Pancreas (tissue), 10 donors: Measurements from ENCODE around the gene KCNK3. TPM values are rescaled to one million over a fixed set of nuclear protein-coding genes. Genes with fewer than 3 reads are reported as not detected.

Source experiments
- ATAC-seq, 4 donors: fragments of 200-7000 bp; cut with Tn5 transposase; one replicate each; pipeline versions ENCODE4 v1.8.0 to v1.9.1; 2020; ENCODE audit warnings: mild to moderate bottlenecking in 4 of 4, moderate library complexity in 4 of 4
- DNase-seq, 6 donors: peaks; one replicate each; pipeline ENCODE4 v3.0.0-alpha.2; 2020
- FAIRE-seq: peaks from 2 replicates; lab custom pipeline; 2012; peaks lifted over from hg19 to GRCh38; lab: Jason Lieb, UNC
- H3K27ac ChIP-seq, 4 donors: fragments of 200-600 bp; sonication (generic); 1 replicate in 3 of 4; 2 replicates in 1 of 4; pipeline versions ENCODE4 v1.5.0 to v1.8.0; 2020
- H3K27me3 ChIP-seq, 4 donors: fragments of 200-600 bp; one replicate each; pipeline ENCODE4 v1.8.0; 2021
- H3K36me3 ChIP-seq, 3 donors: fragments of 200-600 bp; sonication (generic) in 1 of 3; one replicate each; pipeline versions ENCODE4 v1.5.0 to v1.8.0; 2020 to 2021
- H3K4me1 ChIP-seq, 3 donors: fragments of 200-600 bp; one replicate each; pipeline ENCODE4 v1.8.0; 2021
- H3K4me3 ChIP-seq, 4 donors: fragments of 200-600 bp; sonication (generic) in 2 of 4; one replicate each; pipeline versions ENCODE4 v1.5.0 to v1.8.0; 2020 to 2021
- H3K9me3 ChIP-seq, 4 donors: fragments of 200-600 bp; one replicate each; pipeline ENCODE4 v1.8.0; 2021
- WGBS, 2 donors: extraction: QIAGEN DNeasy Blood & Tissue Kit; methylation state at CpG; one replicate each; pipeline ENCODE4 v1.1.7; 2013; 5-methylcytosine and 5-hydroxymethylcytosine counted together
- intact Hi-C, 3 donors: fragments of 100-400 bp; cut with DNase I; formaldehyde crosslinking; loops; one replicate each; pipeline versions ENCODE4 v1.11.1 to v1.14.2; 2022
- polyA plus RNA-seq, 2 donors: library from polyadenylated mRNA; stranded (reverse); fragments of 200-250 nt; gene quantifications; one replicate each; pipeline ENCODE4 v1.2.3, GENCODE V29; 2013
- total RNA-seq, 6 donors: library from RNA; stranded (reverse); fragmentation: NEBNext Ultra II Directional in 4 of 6; extraction: Animal tissue kit (Norgen Biotek cat#: 25700) in 4 of 6; gene quantifications; one replicate each; pipeline versions ENCODE4 v1.2.1 to v1.2.4, GENCODE V29; 2021 to 2023
- TF ChIP-seq, protein P1 (sequence below), 4 donors: fragments of 200-600 bp; sonication (generic) in 3 of 4; IDR thresholded peaks; one replicate each; pipeline versions ENCODE4 v1.5.0 to v1.8.0; 2021; ENCODE audit warnings: antibody characterized with exemption in 4 of 4
- donor health status: healthy with polysubstance abuse.
- donor health status: DM: no; HTN: no; CAD: no; lungs with moderate emphysema.
- donor health status: DM: no; HTN: no; CAD: no.
- donor health status: control.
- donor health status: control.
- donor health status: Bipolar disorder and iron deficiency.
- donor health status: DM: yes; HTN: yes; CAD: no.
- donor health status: DM: no; HTN: no; CAD: no.
- donor health status: DM: no; HTN: no; CAD: no.
- donor health status: DM: yes; HTN: yes; CAD: no.

Gene KCNK3
- total and polyA plus RNA-seq, 8 donors = 7.5 to 46.4 (median 30.2) TPM

DNA sequence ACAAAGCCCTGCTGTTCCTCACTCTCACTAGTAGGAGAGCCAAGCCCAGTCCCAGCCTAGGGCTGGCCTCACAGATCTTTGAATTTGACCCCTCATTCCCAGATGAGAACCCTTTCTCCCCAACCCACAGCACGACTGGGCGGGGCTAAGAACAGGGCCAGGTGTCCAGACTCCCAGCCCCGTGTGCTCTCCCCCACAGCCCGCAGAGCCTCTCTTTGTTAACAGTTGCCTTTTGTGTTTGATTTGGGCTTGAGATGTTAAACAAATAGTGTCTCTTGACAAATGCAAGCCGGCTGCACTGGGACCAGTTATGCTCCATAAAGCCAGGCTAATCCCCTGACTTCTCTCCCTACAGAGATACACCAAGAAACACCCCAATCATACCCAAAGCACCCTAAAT is 4.7 kb upstream of the KCNK3 start:
- ATAC-seq (peak; percentile 51 to 73 (median 70)), DNase-seq (peak; percentile 64 to 81 (median 80)), FAIRE-seq (no peak)
- Histone ChIP-seq H3K9me3 (no peaks in the 10 kb centered on the region), H3K4me3 (no peak overlapping the region), H3K27ac (peak overlapping the region; percentile 1 to 61 (median 44)), H3K36me3 (no peaks in the 10 kb centered on the region), H3K27me3 (no peaks in the 10 kb centered on the region), H3K4me1 (peaks cover 11 to 47% (median 23%) of the 10 kb centered on the region in 3 donors)
- intact Hi-C loops = no loop called here
- WGBS, 2 donors = 32 to 39% methylated on average over 5 of the region's 5 CpGs
- TF ChIP-seq, protein P1, sequence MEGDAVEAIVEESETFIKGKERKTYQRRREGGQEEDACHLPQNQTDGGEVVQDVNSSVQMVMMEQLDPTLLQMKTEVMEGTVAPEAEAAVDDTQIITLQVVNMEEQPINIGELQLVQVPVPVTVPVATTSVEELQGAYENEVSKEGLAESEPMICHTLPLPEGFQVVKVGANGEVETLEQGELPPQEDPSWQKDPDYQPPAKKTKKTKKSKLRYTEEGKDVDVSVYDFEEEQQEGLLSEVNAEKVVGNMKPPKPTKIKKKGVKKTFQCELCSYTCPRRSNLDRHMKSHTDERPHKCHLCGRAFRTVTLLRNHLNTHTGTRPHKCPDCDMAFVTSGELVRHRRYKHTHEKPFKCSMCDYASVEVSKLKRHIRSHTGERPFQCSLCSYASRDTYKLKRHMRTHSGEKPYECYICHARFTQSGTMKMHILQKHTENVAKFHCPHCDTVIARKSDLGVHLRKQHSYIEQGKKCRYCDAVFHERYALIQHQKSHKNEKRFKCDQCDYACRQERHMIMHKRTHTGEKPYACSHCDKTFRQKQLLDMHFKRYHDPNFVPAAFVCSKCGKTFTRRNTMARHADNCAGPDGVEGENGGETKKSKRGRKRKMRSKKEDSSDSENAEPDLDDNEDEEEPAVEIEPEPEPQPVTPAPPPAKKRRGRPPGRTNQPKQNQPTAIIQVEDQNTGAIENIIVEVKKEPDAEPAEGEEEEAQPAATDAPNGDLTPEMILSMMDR (IDR thresholded peaks at IDR 0.05) = no peak

DNA sequence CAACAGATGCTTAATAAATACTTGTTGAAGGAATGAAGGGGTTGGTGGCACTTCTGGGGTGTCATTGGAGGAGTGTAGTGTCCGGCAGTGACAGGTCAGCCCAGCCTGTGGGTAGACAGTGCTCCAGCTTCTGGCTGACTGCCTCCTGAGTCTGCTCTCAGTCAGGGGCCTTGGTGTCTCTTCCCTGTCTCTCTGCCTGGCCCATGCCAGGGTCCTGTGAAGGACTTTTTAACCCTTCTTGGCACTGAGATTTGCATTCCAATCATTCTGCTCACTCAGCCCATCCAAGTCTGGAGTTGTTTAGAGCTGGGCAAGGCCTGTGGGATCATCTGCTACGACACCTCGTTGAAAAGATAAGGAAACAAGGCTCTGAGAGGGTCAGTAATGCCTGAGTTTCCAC is 1.4 kb upstream of the KCNK3 start:
- Histone ChIP-seq H3K27ac (peak overlapping the region in 2 of 4 donors; percentile 56 to 65), H3K4me3 (peak overlapping the region in 1 of 4 donors; percentile 23), H3K27me3 (no peaks in the 10 kb centered on the region), H3K36me3 (no peaks in the 10 kb centered on the region), H3K9me3 (no peaks in the 10 kb centered on the region), H3K4me1 (peaks cover 11 to 44% (median 23%) of the 10 kb centered on the region in 3 donors)
- TF ChIP-seq, protein P1 (IDR thresholded peaks at IDR 0.05) = no peak
- intact Hi-C loops = no loop called here
- no peak for ATAC-seq
- FAIRE-seq = no peak
- 39 to 40% methylated on average over 3 of the region's 3 CpGs for WGBS, 2 donors
- DNase-seq = no peak

DNA sequence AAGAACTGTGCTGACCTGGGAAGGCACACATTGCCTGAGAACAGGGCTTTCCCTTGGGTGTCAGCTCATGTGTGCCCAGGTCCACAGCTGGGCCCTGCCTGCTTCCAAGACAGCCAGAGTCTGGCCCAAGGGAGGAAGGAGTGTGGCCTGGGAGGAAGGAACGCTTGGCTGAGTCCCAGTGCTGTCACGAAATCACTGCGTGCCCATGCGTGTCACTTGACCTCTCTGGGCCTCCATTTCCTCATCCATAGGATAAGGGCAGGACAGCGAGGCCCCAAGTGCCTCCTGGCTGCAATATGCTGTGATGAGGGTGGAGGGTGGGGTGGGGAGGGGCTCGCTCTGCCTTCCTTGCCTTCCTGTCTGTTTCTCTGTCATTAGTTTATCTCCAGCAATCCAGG is 642 bp upstream of the KCNK3 start:
- Histone ChIP-seq H3K27me3 (no peaks in the 10 kb centered on the region), H3K36me3 (no peaks in the 10 kb centered on the region), H3K27ac (peak overlapping the region; percentile 16 to 65 (median 46)), H3K4me1 (peaks cover 14 to 43% (median 21%) of the 10 kb centered on the region in 3 donors), H3K9me3 (no peaks in the 10 kb centered on the region), H3K4me3 (peak overlapping the region in 2 of 4 donors; percentile 23 to 55)
- FAIRE-seq = no peak
- TF ChIP-seq, protein P1 (IDR thresholded peaks at IDR 0.05) = no peak
- intact Hi-C loops = no loop called here
- 20 to 27% methylated on average over 6 of the region's 6 CpGs for whole genome bisulfite sequencing, 2 donors
- peak; percentile 21 to 47 (median 30) for ATAC-seq
- peak in 5 of 6 donors; percentile 72 to 83 (median 79) for DNase-seq

DNA sequence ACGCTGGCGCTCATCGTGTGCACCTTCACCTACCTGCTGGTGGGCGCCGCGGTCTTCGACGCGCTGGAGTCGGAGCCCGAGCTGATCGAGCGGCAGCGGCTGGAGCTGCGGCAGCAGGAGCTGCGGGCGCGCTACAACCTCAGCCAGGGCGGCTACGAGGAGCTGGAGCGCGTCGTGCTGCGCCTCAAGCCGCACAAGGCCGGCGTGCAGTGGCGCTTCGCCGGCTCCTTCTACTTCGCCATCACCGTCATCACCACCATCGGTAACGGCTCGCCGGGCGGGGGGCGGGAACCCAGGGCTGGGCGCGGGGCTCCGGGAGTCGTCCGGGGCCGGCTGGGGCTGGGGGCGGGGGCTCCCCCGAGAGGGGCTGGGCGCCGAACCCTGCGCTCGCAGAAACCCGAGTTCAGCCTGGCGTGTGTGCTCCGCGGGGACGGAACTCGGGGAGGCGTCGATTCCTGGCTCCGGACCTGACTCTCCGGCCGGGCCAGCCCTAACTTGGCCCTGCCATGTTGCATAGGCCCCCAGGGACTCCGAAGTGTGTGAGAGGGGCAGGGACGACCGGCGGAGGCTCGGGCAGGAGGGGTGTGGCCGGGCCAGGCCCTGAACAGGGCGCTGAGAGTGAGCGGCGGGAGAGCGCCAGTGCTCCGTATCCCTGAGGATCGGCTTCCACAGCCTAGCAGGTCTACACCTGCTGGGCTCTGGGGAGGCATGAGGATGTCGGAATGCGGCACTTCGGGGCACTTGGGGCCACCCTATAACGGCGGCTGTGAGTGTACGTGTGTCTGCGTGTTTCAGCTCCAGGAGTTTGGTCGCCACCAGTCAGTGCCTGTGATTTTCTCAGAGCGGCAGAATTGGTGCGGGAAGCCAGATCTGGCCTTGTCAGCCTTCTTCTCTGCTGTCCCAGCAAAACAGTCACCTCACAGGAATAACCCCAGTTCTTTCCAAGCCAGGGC is 651 bp downstream of the KCNK3 start:
- DNase-seq (peak in 4 of 6 donors; percentile 45 to 86 (median 70)), FAIRE-seq (no peak), ATAC-seq (peak; percentile 7 to 23 (median 14))
- H3K27me3 ChIP-seq = no peaks in the 10 kb centered on the region
- TF ChIP-seq, protein P1 (IDR thresholded peaks at IDR 0.05) = no peak
- intact Hi-C loops = no loop called here
- 1% methylated on average over 41 to 83 of the region's 83 CpGs for WGBS, 2 donors
- H3K36me3 ChIP-seq = no peaks in the 10 kb centered on the region
- no peaks in the 10 kb centered on the region for H3K9me3 ChIP-seq
- peak overlapping the region; percentile 35 to 89 (median 67) for H3K27ac ChIP-seq
- peaks cover 14 to 45% (median 28%) of the 10 kb centered on the region in 3 donors for H3K4me1 ChIP-seq
- peak overlapping the region; percentile 48 to 57 (median 52) for H3K4me3 ChIP-seq
